Epidermal melanocyte (primary cell): Measurements from ENCODE around the gene TPRA1.

Experiments
- DNase-seq: peaks from one replicate; pipeline ENCODE4 v3.0.0; 2011; ENCODE audit warnings: low spot score; ENCODE audit not compliant: insufficient read length

TPRA1 gene

GRCh38 chr3:127590282-127590592 is 296 bp downstream of the TPRA1 start:
- no peak for DNase-seq

GRCh38 chr3:127589600-127590281 is 792 bp downstream of the TPRA1 start:
- DNase-seq: no peak

- DNase-seq: peak; percentile 41
These were observed 1.5 kb downstream of the TPRA1 start for GRCh38 chr3:127588806-127589577.

GRCh38 chr3:127587876-127588275 is 2.7 kb downstream of the TPRA1 start:
- DNase-seq: no peak

GRCh38 chr3:127585813-127586413 is 4.6 kb downstream of the TPRA1 start:
- no peak for DNase-seq

- no peak for DNase-seq
These were observed 5.2 kb downstream of the TPRA1 start for GRCh38 chr3:127585163-127585812.

- no peak for DNase-seq
These were observed 5.8 kb downstream of the TPRA1 start for GRCh38 chr3:127584734-127585133.

GRCh38 chr3:127580327-127581060 is 10.0 kb downstream of the TPRA1 start:
- DNase-seq: no peak

- no peak for DNase-seq
These were observed 11.7 kb downstream of the TPRA1 start for GRCh38 chr3:127578802-127579201.

GRCh38 chr3:127578168-127578567 is 12.4 kb downstream of the TPRA1 start:
- DNase-seq: no peak

- DNase-seq: no peak
These were observed 13.1 kb downstream of the TPRA1 start for GRCh38 chr3:127577448-127577847.

GRCh38 chr3:127574880-127575878 is 15.4 kb downstream of the TPRA1 start:
- peak; percentile 97 for DNase-seq

GRCh38 chr3:127573912-127574311 is 16.6 kb downstream of the TPRA1 start:
- DNase-seq: no peak

- DNase-seq: no peak
These were observed 17.1 kb downstream of the TPRA1 start for GRCh38 chr3:127573401-127573800.

GRCh38 chr3:127572735-127573134 is 17.8 kb downstream of the TPRA1 start:
- no peak for DNase-seq

- DNase-seq: no peak
These were observed 18.3 kb downstream of the TPRA1 start for GRCh38 chr3:127572186-127572585.

GRCh38 chr3:127570520-127570919 is 20.0 kb downstream of the TPRA1 start:
- DNase-seq: no peak

- no peak for DNase-seq
These were observed 21.4 kb downstream of the TPRA1 start for GRCh38 chr3:127569160-127569559.

GRCh38 chr3:127568586-127568985 is 21.9 kb downstream of the TPRA1 start:
- DNase-seq: no peak

- DNase-seq: no peak
These were observed 23.7 kb downstream of the TPRA1 start for GRCh38 chr3:127566833-127567232.
